Activated CD4-positive, alpha-beta T cell treated with anti-CD3 and anti-CD28 coated beads for 36 hours (primary cell): Measurements from ENCODE around the gene EHD4. TPM values are rescaled to one million over a fixed set of nuclear protein-coding genes. Genes with fewer than 3 reads are reported as not detected.

Source experiments
- ATAC-seq: fragments of 200-7000 bp; cut with Tn5 transposase; one replicate; pipeline ENCODE4 v1.10.0; 2021; ENCODE audit warnings: mild to moderate bottlenecking, moderate library complexity
- CTCF ChIA-PET: fragments of 350-600 bp; sonication (Branson Sonifier 250); formaldehyde crosslinking; loops from one replicate; lab custom pipeline; 2021; ENCODE audit warnings: antibody characterized with exemption; lab: Charles Lee
- POLR2A ChIA-PET: fragments of 350-600 bp; sonication (Branson Sonifier 250); formaldehyde crosslinking; loops from one replicate; lab custom pipeline; 2021; ENCODE audit warnings: antibody characterized with exemption, inconsistent platforms; lab: Charles Lee
- DNase-seq: peaks from one replicate; pipeline ENCODE4 v3.0.0-alpha.2; 2020
- H3K27ac Mint-ChIP-seq: one replicate; pipeline ENCODE4 v1.8.0; 2021; ENCODE audit warnings: mixed read lengths
- H3K27me3 Mint-ChIP-seq: one replicate; pipeline ENCODE4 v1.8.0; 2021; ENCODE audit warnings: mixed read lengths
- H3K36me3 Mint-ChIP-seq: one replicate; pipeline ENCODE4 v1.8.0; 2021; ENCODE audit warnings: low read depth, mixed read lengths
- H3K4me1 Mint-ChIP-seq: one replicate; pipeline ENCODE4 v1.8.0; 2021; ENCODE audit warnings: mixed read lengths
- H3K4me3 Mint-ChIP-seq: one replicate; pipeline ENCODE4 v1.8.0; 2021; ENCODE audit warnings: mild to moderate bottlenecking, moderate library complexity, mixed read lengths
- H3K9me3 Mint-ChIP-seq: one replicate; pipeline ENCODE4 v1.8.0; 2021; ENCODE audit warnings: low read depth, mixed read lengths
- intact Hi-C, 2 experiments: fragments of 100-400 bp; cut with DNase I in 1 of 2; cut with micrococcal nuclease in 1 of 2; formaldehyde crosslinking; loops; one replicate each; pipeline versions ENCODE4 v1.14.2 to v1.15.1; 2022 to 2024; cut with DNase I, micrococcal nuclease
- total RNA-seq, 2 experiments: library from RNA; stranded (reverse); gene quantifications; one replicate each; pipeline ENCODE4 v1.2.3, GENCODE V29; 2021

The EHD4 gene
- total RNA-seq, 2 experiments from 2014 or later = 34.7 to 35.7 TPM

DNA sequence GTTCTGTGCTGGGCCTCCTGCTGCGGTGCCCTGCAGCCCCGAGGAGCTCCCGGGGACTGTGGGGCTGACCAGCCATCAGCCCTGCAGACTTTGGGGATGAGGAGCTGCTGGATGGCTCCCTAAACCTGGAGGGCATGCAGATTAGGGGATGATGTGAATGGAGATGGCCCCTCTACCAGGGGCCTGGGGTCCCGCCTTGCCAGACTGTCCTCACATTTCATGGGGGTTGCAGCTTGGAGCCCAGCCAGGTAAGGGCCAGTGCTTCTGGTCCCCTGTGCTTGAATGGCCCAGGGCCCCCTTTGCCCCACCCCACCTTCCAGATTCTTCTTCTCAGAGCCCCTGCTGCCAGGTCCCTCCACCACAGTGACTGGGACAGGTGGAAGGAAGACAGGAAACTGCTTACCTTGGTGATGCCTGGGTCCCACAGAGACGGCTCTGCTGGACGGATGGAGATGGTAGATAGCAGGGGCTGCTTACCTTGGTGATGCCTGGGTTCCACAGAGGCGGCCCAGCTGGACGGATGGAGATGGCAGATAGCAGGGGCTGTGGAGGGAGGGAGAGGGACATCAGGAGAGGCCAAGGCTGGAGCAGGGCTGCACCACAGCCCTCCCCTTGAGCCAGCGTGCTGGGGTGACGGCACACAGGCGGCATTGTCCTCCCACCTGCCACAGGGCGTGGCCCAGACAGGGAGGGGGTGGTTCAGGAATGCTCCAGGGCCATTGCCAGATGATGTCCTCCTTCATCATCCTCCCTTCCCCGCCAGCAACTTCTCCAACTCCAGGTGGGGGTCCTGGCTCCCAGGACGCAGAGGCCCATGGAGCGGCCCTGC, 78.7 kb downstream of the EHD4 start, which contains the start of gene SPTBN5:
Gene SPTBN5 (minus strand): TSS at position 632 of the 829 bp plus-strand sequence. CDS start 556 bp downstream, at position 76.
- Mint-ChIP-seq H3K27ac (peak within 1 kb of the TSS; percentile 74), H3K4me3 (peak within 1 kb of the TSS; percentile 19), H3K4me1 (peaks cover 34% of the 10 kb centered on the region), H3K27me3 (no peaks in the 10 kb centered on the region), H3K36me3 (peaks cover 5% of the 10 kb centered on the region), H3K9me3 (no peaks in the 10 kb centered on the region)
- ATAC-seq (no peak), DNase-seq (no peak)
- ChIA-PET POLR2A (no interaction called here), CTCF (interaction anchor here (0.6 to 1.4 kb wide), 4 partner anchors 11 to 375 kb away, joined by 3 to 8 read pairs (median 4); partner anchors contain the start of gene MAPKBP1)
- intact Hi-C loops = loop anchor here in 1 of 2 experiments (2.0 kb wide), 2 partner anchors 43 to 65 kb away; partner anchors contain the start of gene JMJD7

DNA sequence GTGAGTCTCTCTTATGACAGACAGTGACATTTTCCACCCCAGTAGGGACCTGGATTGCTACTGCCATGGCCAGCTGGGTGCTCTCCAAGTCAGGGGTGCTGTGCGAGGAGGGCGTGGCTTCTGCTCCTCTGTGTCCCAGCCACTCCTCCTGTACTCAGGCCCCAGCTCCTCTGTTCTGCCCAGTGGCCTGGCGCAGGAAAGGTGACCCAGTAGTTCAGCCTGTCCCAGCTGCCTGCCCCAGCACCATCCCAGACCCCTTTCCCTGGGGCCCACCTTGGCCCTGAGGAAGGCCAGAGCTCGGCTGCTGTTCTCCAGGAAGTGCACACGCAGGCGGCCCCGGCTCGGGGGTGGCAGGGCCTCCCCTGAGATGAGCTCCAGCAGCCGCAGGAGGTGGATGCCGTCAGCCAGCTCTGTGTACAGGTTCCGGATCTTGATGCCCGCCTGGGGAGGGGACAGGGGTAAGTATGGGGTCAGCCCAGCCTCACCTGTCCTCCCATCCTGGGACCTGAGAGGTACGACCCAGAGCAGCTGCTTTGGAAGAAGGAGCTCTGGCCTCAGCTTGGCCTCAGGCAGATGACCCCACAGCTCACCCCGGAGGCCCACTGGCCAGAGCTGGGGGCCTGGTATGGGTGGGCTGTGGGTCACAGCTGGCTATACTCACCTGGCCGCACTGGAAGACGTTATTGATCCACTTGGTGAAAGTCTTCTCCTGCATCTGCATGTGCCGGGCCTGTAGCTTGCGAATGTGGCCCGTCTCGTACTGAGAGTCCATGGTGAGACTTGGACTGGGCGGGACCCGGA, 79.5 kb downstream of the EHD4 start:
- Mint-ChIP-seq H3K9me3 (no peaks in the 10 kb centered on the region), H3K36me3 (peaks cover 2% of the 10 kb centered on the region), H3K4me1 (peaks cover 38% of the 10 kb centered on the region), H3K27me3 (no peaks in the 10 kb centered on the region), H3K4me3 (no peak overlapping the region), H3K27ac (peak overlapping the region; percentile 74)
- ATAC-seq (peak; percentile 30), DNase-seq (peak; percentile 54)
- ChIA-PET CTCF (interaction anchor here (0.6 to 1.4 kb wide), 7 partner anchors 11 to 345 kb away, joined by 3 to 8 read pairs (median 3); partner anchors contain the start of gene MAPKBP1), POLR2A (interaction anchor here (1.0 kb wide), 1 partner anchor 75 kb away, joined by 4 read pairs; no protein-coding TSS in a partner anchor)
- intact Hi-C loops = no loop called here

DNA sequence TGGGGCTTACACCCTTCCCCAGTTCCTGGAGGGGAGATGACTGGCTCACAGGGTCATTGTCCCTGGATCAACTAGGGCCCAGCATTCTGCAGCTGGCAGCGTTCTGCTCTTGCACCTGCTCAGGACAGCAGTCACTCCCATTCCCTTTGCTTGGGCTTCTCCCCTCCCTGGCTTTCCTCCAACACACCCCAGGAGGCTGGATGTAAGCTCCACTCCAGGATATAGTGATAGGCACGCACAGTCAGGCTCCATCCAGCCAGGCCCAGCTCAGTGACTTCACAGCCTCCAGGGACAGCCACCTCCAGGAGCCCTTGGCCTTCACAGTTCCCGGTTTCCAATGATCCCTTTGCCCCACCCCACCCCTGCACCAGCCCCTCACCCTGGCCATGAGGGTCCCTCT, 80.4 kb downstream of the EHD4 start:
- ATAC-seq (no peak), DNase-seq (no peak)
- Mint-ChIP-seq H3K9me3 (no peaks in the 10 kb centered on the region), H3K27me3 (no peaks in the 10 kb centered on the region), H3K4me3 (no peak overlapping the region), H3K27ac (no peak overlapping the region), H3K36me3 (peaks cover 2% of the 10 kb centered on the region), H3K4me1 (peaks cover 38% of the 10 kb centered on the region)
- ChIA-PET POLR2A (interaction anchor here (1.0 kb wide), 1 partner anchor 74 kb away, joined by 4 read pairs; no protein-coding TSS in a partner anchor), CTCF (interaction anchor here (0.7 to 1.4 kb wide), 2 partner anchors 13 to 345 kb away, joined by 3 to 4 read pairs; no protein-coding TSS in a partner anchor)
- intact Hi-C loops = no loop called here

DNA sequence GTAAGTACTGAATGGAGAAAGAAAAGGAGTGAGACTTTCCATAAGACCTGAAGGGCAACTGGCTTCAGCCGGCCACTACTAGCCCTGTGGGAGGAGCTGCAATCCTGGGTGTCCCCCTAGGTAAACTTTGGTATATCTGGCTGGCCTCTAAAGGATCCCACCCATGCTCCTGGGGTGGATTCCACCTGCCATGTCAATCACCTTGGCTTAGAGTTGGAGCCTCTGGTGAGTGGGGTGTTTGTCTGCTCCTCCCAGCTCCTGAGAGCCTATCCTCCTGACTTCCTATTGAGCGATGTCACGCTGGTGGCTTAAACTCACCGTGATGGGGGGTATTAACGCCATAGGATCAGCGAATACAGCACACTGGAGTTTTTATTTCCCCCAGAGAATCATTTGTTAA, 81.1 kb downstream of the EHD4 start:
- H3K4me1 Mint-ChIP-seq = peaks cover 38% of the 10 kb centered on the region
- H3K9me3 Mint-ChIP-seq = no peaks in the 10 kb centered on the region
- ChIA-PET CTCF (interaction anchor here (1.4 kb wide), 1 partner anchor 13 kb away, joined by 3 read pairs; no protein-coding TSS in a partner anchor), POLR2A (no interaction called here)
- intact Hi-C loops = no loop called here
- H3K27me3 Mint-ChIP-seq = no peaks in the 10 kb centered on the region
- DNase-seq = no peak
- H3K36me3 Mint-ChIP-seq = peaks cover 2% of the 10 kb centered on the region
- H3K27ac Mint-ChIP-seq = no peak overlapping the region
- no peak for ATAC-seq
- H3K4me3 Mint-ChIP-seq = no peak overlapping the region

DNA sequence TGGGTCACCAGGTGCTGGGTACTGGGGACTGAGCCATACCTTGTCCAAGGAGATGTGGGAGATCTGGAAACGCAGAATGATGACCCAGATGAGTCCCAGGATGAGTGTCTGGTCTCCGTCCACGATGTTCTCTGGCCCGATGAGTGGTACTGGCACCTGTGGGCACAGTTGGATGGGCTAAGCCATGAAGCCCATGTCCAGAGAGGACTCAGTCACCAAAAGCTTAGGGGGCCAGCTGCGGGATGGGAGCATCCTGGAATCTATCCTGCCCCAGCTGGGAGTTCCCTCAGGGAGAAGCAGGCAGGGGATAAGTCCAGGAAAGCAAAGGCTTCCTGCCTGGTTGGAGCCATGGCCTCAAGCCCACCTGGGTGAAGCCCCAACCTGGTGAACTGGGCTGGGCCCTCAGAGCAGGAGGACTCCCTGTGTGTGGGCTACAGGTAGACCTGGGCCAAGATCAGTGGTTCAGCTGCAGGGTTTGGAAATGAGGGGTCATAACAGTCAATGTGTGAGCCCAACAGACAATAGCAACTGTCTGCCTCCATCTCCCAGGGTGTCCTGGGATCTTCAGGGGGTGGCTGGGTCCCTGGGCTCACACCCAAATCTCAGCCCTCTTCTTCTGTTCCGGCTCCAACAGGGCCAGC, 82.2 kb downstream of the EHD4 start:
- ATAC-seq = no peak
- H3K9me3 Mint-ChIP-seq = no peaks in the 10 kb centered on the region
- no peaks in the 10 kb centered on the region for H3K36me3 Mint-ChIP-seq
- H3K27me3 Mint-ChIP-seq = no peaks in the 10 kb centered on the region
- CTCF ChIA-PET = interaction anchor here (1.3 kb wide), 1 partner anchor 15 kb away, joined by 4 read pairs; no protein-coding TSS in a partner anchor
- peaks cover 34% of the 10 kb centered on the region for H3K4me1 Mint-ChIP-seq
- intact Hi-C loops = no loop called here
- no peak overlapping the region for H3K27ac Mint-ChIP-seq
- H3K4me3 Mint-ChIP-seq = no peak overlapping the region
- POLR2A ChIA-PET = no interaction called here
- no peak for DNase-seq

DNA sequence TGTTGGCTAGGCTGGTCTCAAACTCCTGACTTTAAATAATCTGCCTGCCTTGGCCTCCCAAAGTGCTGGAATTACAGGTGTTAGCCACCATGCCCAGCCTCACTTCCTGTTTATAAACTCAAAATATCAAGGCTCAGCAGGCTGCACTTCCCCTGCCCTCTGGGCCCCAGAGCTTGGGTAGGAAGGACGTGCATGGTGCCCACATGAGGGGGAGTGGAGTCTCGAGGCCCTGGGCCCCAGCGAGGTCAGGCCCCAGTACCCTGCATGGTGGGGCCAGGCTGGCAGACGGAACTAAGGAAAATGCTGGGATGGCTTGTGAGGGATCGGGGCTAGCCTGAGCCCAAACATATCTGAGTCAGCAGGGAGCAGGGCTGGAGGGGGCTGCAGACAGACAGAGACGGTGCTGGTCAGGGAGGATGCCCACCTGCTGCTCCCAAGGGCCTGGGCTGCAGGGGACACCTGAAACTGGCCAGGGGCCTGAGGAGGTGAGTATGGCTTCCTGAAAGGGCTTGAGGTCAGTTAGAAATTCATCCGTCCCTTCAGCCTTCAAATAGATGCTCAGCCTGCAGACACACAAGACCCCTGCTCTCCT, 83.6 kb downstream of the EHD4 start:
- no peak overlapping the region for H3K27ac Mint-ChIP-seq
- intact Hi-C loops = no loop called here
- DNase-seq = peak; percentile 28
- H3K27me3 Mint-ChIP-seq = no peaks in the 10 kb centered on the region
- peak; percentile 33 for ATAC-seq
- H3K4me1 Mint-ChIP-seq = peaks cover 20% of the 10 kb centered on the region
- no peaks in the 10 kb centered on the region for H3K9me3 Mint-ChIP-seq
- no peak overlapping the region for H3K4me3 Mint-ChIP-seq
- POLR2A ChIA-PET = no interaction called here
- H3K36me3 Mint-ChIP-seq = no peaks in the 10 kb centered on the region
- CTCF ChIA-PET = interaction anchor here (0.7 kb wide), 1 partner anchor 629 kb away, joined by 4 read pairs; no protein-coding TSS in a partner anchor

DNA sequence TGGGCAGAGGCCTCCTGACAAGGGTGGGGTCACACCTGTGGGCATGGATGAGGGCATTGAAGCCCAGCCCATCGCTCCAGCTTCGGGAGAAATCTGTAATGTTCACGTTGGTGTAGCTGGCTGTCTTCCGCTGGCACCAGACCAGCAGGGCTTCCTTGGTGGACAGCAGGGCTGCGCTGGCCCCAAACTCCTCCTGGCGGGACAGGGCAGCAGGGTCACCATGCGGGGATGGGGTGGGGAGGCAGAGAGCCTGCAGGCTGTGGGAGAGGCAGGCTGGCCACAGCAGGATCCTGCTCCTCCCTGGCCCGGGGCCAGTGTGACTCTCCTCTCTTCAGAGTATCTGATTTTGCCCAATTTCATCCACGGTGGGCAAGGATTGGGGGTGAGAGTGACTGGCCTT, 84.5 kb downstream of the EHD4 start:
- Mint-ChIP-seq H3K27ac (no peak overlapping the region), H3K4me3 (no peak overlapping the region), H3K27me3 (no peaks in the 10 kb centered on the region), H3K9me3 (no peaks in the 10 kb centered on the region), H3K36me3 (no peaks in the 10 kb centered on the region), H3K4me1 (peaks cover 14% of the 10 kb centered on the region)
- ATAC-seq (no peak), DNase-seq (no peak)
- POLR2A ChIA-PET = no interaction called here
- intact Hi-C loops = no loop called here
- CTCF ChIA-PET = no interaction called here

DNA sequence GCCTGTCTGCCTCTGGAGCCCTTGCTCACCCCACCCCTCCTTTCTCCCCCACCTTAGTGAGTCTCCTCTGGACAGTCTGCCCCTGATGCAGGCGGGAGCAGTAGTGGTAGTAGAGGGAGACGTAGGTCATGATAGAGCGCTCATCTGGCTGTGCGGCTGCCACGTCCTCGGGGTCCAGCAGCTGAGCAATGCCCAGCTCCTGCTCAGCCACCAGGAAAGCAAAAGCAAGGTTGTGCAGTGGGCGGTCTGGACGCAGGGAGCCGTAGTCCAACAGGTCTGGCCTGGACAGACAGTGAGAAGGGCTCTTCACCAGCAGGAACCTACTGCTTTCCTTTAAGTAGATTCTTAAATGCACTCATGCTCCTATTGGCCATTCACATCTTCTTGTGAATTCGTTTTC, 85.2 kb downstream of the EHD4 start:
- ChIA-PET CTCF (no interaction called here), POLR2A (no interaction called here)
- Mint-ChIP-seq H3K4me3 (no peak overlapping the region), H3K27ac (no peak overlapping the region), H3K27me3 (no peaks in the 10 kb centered on the region), H3K9me3 (no peaks in the 10 kb centered on the region), H3K4me1 (peaks cover 9% of the 10 kb centered on the region), H3K36me3 (no peaks in the 10 kb centered on the region)
- no peak for DNase-seq
- intact Hi-C loops = no loop called here
- no peak for ATAC-seq

DNA sequence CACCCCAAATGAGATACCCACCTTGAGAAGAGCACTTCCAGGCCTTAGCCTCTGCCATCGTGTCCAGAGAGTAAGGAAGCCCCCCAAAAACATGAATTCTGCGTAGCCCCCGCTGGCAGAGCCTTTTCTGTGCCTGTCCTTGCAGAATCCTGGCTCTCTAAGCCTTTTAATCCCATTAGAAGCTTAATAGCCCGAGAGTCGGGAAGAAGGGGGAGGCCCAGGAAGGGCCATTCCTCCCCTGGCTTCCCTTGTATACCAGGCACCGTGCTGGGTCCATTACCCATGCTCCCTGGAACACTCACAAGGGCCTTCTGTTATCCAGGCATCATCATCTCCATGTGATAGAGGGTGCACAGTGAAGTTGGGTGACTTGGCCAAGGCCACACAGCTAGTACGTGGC, 85.6 kb downstream of the EHD4 start:
- ATAC-seq (no peak), DNase-seq (no peak)
- Mint-ChIP-seq H3K4me3 (no peak overlapping the region), H3K27me3 (no peaks in the 10 kb centered on the region), H3K9me3 (no peaks in the 10 kb centered on the region), H3K4me1 (peaks cover 9% of the 10 kb centered on the region), H3K27ac (no peak overlapping the region), H3K36me3 (no peaks in the 10 kb centered on the region)
- POLR2A ChIA-PET = no interaction called here
- intact Hi-C loops = no loop called here
- CTCF ChIA-PET = interaction anchor here (0.7 kb wide), 1 partner anchor 104 kb away, joined by 3 read pairs; no protein-coding TSS in a partner anchor

DNA sequence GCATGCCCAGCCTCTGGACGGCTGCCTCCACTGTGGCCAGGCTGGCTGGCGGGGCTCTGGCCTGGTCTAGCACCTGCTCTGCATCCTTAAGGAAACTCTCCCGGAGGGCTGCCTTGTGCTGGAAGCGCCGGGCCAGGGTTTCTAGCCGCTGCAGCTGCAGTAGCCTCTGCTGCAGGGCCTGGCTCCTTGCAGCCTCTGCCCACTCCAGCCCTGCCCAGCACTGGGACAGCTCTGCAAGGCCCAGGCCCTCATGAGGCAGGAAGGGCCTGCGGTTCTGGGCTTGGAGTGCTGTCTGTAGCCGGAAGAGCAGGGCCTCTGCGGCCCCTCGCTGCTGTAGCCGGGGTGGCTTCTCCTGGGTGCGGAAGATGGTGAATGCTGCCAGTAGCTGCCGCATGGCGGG, 86.5 kb downstream of the EHD4 start:
- no peaks in the 10 kb centered on the region for H3K36me3 Mint-ChIP-seq
- H3K9me3 Mint-ChIP-seq = no peaks in the 10 kb centered on the region
- no peak for DNase-seq
- ATAC-seq = no peak
- H3K27ac Mint-ChIP-seq = no peak overlapping the region
- H3K4me3 Mint-ChIP-seq = no peak overlapping the region
- POLR2A ChIA-PET = no interaction called here
- intact Hi-C loops = no loop called here
- CTCF ChIA-PET = interaction anchor here (0.6 kb wide), 2 partner anchors 32 to 155 kb away, joined by 3 read pairs; no protein-coding TSS in a partner anchor
- H3K4me1 Mint-ChIP-seq = peaks cover 13% of the 10 kb centered on the region
- peaks cover 5% of the 10 kb centered on the region for H3K27me3 Mint-ChIP-seq
